IMR-90 (cell line): Measurements from ENCODE around the gene SAMD10. TPM values are rescaled to one million over a fixed set of nuclear protein-coding genes. Genes with fewer than 3 reads are reported as not detected.

ENCODE experiments used
- ATAC-seq: fragments of 200-7000 bp; cut with Tn5 transposase; 2 replicates; pipeline ENCODE4 v1.9.1; 2020; ENCODE audit warnings: low read depth, mild to moderate bottlenecking, moderate library complexity
- BruUV-seq: library from RNA; stranded (reverse); fragments of 400-500 nt; replicated peaks from 2 replicates; lab custom pipeline; 2021; lab: Mats Ljungman, UMichigan
- CTCF ChIA-PET: fragments of 300-600 bp; formaldehyde crosslinking; extraction: SDS; loops from one replicate; lab custom pipeline; 2021; ENCODE audit warnings: antibody characterized with exemption; lab: Yijun Ruan, JAX
- POLR2A ChIA-PET: fragments of 300-600 bp; sonication (Branson Sonifier 250); formaldehyde crosslinking; loops from one replicate; lab custom pipeline; 2022; ENCODE audit warnings: antibody characterized with exemption; ENCODE audit not compliant: unreplicated experiment; lab: Charles Lee
- DNase-seq: peaks from one replicate; pipeline ENCODE4 v3.0.0; 2013
- H2AFZ ChIP-seq: replicated peaks from 2 replicates; pipeline ENCODE3; 2013; ENCODE audit warnings: low read length, mild to moderate bottlenecking; ENCODE audit not compliant: poor library complexity
- H2AK5ac ChIP-seq: 2 replicates; pipeline ENCODE4 v1.6.1; 2013; ENCODE audit warnings: low read depth, low read length, inconsistent platforms
- H2AK9ac ChIP-seq: replicated peaks from 2 replicates; pipeline ENCODE3; 2013; ENCODE audit warnings: mild to moderate bottlenecking, low read depth, low read length, moderate library complexity; ENCODE audit not compliant: poor library complexity
- H2BK120ac ChIP-seq: 2 replicates; pipeline ENCODE4 v1.6.1; 2013; ENCODE audit warnings: low read depth, low read length, inconsistent platforms
- H2BK15ac ChIP-seq: 3 replicates; pipeline ENCODE4 v1.6.1; 2013; ENCODE audit warnings: low read depth, low read length, inconsistent platforms
- H2BK20ac ChIP-seq: 2 replicates; pipeline ENCODE4 v1.6.1; 2013; ENCODE audit warnings: low read depth, mild to moderate bottlenecking, inconsistent platforms, low read length, moderate library complexity
- H2BK5ac ChIP-seq: 2 replicates; pipeline ENCODE4 v1.6.1; 2013; ENCODE audit warnings: mild to moderate bottlenecking, low read depth, low read length, inconsistent platforms; ENCODE audit not compliant: poor library complexity, severe bottlenecking
- H3K14ac ChIP-seq: replicated peaks from 2 replicates; pipeline ENCODE4 v1.6.1; 2013; ENCODE audit warnings: low read depth, low read length, inconsistent platforms
- H3K18ac ChIP-seq: 2 replicates; pipeline ENCODE4 v1.6.1; 2013; ENCODE audit warnings: low read depth, low read length, control low read depth
- H3K23ac ChIP-seq: 2 replicates; pipeline ENCODE4 v1.6.1; 2013; ENCODE audit warnings: low read depth, low read length, inconsistent platforms
- H3K27ac ChIP-seq: 2 replicates; pipeline ENCODE4 v1.5.1; 2013; ENCODE audit warnings: mild to moderate bottlenecking, control low read depth, low read length; ENCODE audit not compliant: insufficient read depth
- H3K27me3 ChIP-seq: 2 replicates; pipeline ENCODE4 v1.6.1; 2013; ENCODE audit warnings: low read length; ENCODE audit not compliant: control insufficient read depth, insufficient read depth
- H3K36me3 ChIP-seq: 2 replicates; pipeline ENCODE4 v1.6.1; 2013; ENCODE audit warnings: low read length, mixed read lengths; ENCODE audit not compliant: control insufficient read depth, insufficient read depth
- H3K4ac ChIP-seq: 2 replicates; pipeline ENCODE4 v1.6.1; 2013; ENCODE audit warnings: low read depth, low read length, inconsistent platforms
- H3K4me1 ChIP-seq: 2 replicates; pipeline ENCODE4 v1.6.1; 2013; ENCODE audit warnings: low read length, mixed read lengths; ENCODE audit not compliant: control insufficient read depth, insufficient read depth
- H3K4me2 ChIP-seq: 2 replicates; pipeline ENCODE4 v1.6.1; 2013; ENCODE audit warnings: low read depth, mild to moderate bottlenecking, control low read depth, low read length, moderate library complexity
- H3K4me3 ChIP-seq: 2 replicates; pipeline ENCODE4 v1.5.1; 2013; ENCODE audit warnings: low read depth, mild to moderate bottlenecking, control low read depth, low read length, moderate library complexity; ENCODE audit not compliant: insufficient read depth
- H3K56ac ChIP-seq: 2 replicates; pipeline ENCODE4 v1.6.1; 2013; ENCODE audit warnings: low read length, inconsistent platforms; ENCODE audit not compliant: insufficient read depth; ENCODE audit errors: extremely low read depth
- H3K79me1 ChIP-seq, 2 experiments: 2 replicates each; pipeline ENCODE4 v1.6.1; 2013; ENCODE audit warnings: low read length in 2 of 2, inconsistent platforms in 1 of 2, low read depth in 1 of 2
- H3K9ac ChIP-seq: 2 replicates; pipeline ENCODE4 v1.6.1; 2013; ENCODE audit warnings: low read depth, low read length, control low read depth
- H3K9me1 ChIP-seq: 2 replicates; pipeline ENCODE4 v1.6.1; 2013; ENCODE audit warnings: low read length, inconsistent platforms; ENCODE audit not compliant: insufficient read depth
- H3K9me3 ChIP-seq: 2 replicates; pipeline ENCODE4 v1.6.1; 2013; ENCODE audit warnings: low read length; ENCODE audit not compliant: control insufficient read depth, insufficient read depth
- H4K20me1 ChIP-seq: 2 replicates; pipeline ENCODE4 v1.6.1; 2013; ENCODE audit warnings: low read length, inconsistent platforms; ENCODE audit not compliant: insufficient read depth
- H4K5ac ChIP-seq: 2 replicates; pipeline ENCODE4 v1.6.1; 2013; ENCODE audit warnings: mild to moderate bottlenecking, low read depth, low read length, control low read depth
- H4K8ac ChIP-seq, 2 experiments: 2 replicates each; pipeline ENCODE4 v1.6.1; 2013; ENCODE audit warnings: low read depth in 2 of 2, low read length in 2 of 2, control low read depth in 1 of 2, inconsistent platforms in 1 of 2
- H4K91ac ChIP-seq: 2 replicates; pipeline ENCODE4 v1.6.1; 2013; ENCODE audit warnings: low read depth, low read length, inconsistent platforms; ENCODE audit not compliant: insufficient read depth
- BHLHE40 ChIP-seq: fragments of 150-350 bp; IDR thresholded peaks from 2 replicates; pipeline ENCODE4 v1.6.1; 2016; ENCODE audit warnings: mild to moderate bottlenecking, low read depth, low read length
- CEBPB ChIP-seq: IDR thresholded peaks from 2 replicates; pipeline ENCODE4 v1.6.1; 2012; ENCODE audit warnings: low read depth, low read length, improper control_type of control experiment
- CHD1 ChIP-seq: IDR thresholded peaks from 2 replicates; pipeline ENCODE4 v1.6.1; 2012; ENCODE audit warnings: low read depth, low read length, improper control_type of control experiment
- FOS ChIP-seq: fragments of 150-350 bp; IDR thresholded peaks from 2 replicates; pipeline ENCODE4 v1.6.1; 2016; ENCODE audit warnings: low read depth, low read length
- MAFK ChIP-seq: IDR thresholded peaks from 2 replicates; pipeline ENCODE4 v1.6.1; 2012; ENCODE audit warnings: low read depth, low read length, improper control_type of control experiment
- MAZ ChIP-seq: IDR thresholded peaks from 2 replicates; pipeline ENCODE4 v1.6.1; 2012; ENCODE audit warnings: low read depth, mild to moderate bottlenecking, low read length, improper control_type of control experiment, moderate library complexity, borderline replicate concordance
- MXI1 ChIP-seq: IDR thresholded peaks from 2 replicates; pipeline ENCODE4 v1.6.1; 2012; ENCODE audit warnings: low read depth, mild to moderate bottlenecking, low read length, moderate library complexity, borderline replicate concordance
- NFE2L2 ChIP-seq: fragments of 150-350 bp; IDR thresholded peaks from 2 replicates; pipeline ENCODE4 v1.6.1; 2016; ENCODE audit warnings: low read depth, mild to moderate bottlenecking, low read length
- POLR2A ChIP-seq: IDR thresholded peaks from 2 replicates; pipeline ENCODE4 v1.6.1; 2012; ENCODE audit warnings: mild to moderate bottlenecking, low read depth, low read length
- RAD21 ChIP-seq: IDR thresholded peaks from 2 replicates; pipeline ENCODE4 v1.6.1; 2012; ENCODE audit warnings: low read length, improper control_type of control experiment
- RCOR1 ChIP-seq: IDR thresholded peaks from 2 replicates; pipeline ENCODE4 v1.6.1; 2012; ENCODE audit warnings: mild to moderate bottlenecking, low read length, improper control_type of control experiment; ENCODE audit not compliant: insufficient replicate concordance
- RFX5 ChIP-seq: IDR thresholded peaks from 2 replicates; pipeline ENCODE4 v1.8.0; 2012; ENCODE audit warnings: low read depth, mild to moderate bottlenecking, low read length, moderate library complexity
- SMC3 ChIP-seq: fragments of 150-350 bp; IDR thresholded peaks from 2 replicates; pipeline ENCODE4 v1.6.1; 2016; ENCODE audit warnings: low read depth, mild to moderate bottlenecking, antibody characterized with exemption, low read length, moderate library complexity
- WGBS, 2 experiments: methylation state at CpG; one replicate each; pipeline versions ENCODE4 v1.1.5 to v1.1.7; 2013; ENCODE audit warnings: missing lambda C conversion rate in 2 of 2; ENCODE audit not compliant: insufficient read length in 1 of 2; ENCODE audit errors: extremely low coverage in 2 of 2; 5-methylcytosine and 5-hydroxymethylcytosine counted together
- dilution Hi-C: fragments of 300-500 bp; cut with HindIII; formaldehyde crosslinking; loops from one replicate; pipeline ENCODE4 v1.14.3; 2018; ENCODE audit warnings: low sequenced_read_pairs; ENCODE audit not compliant: unreplicated experiment
- in situ Hi-C: fragments of 300-500 bp; cut with MboI; formaldehyde crosslinking; loops from 3 replicates; pipeline ENCODE4 v1.14.3; 2019; ENCODE audit warnings: low sequenced_read_pairs, inconsistent platforms, mixed read lengths
- intact Hi-C: fragments of 100-400 bp; cut with micrococcal nuclease; formaldehyde crosslinking; loops from 2 replicates; pipeline ENCODE4 v1.10.0; 2022
- polyA plus RNA-seq, 3 experiments: library from polyadenylated mRNA; depleted of rRNA; stranded (reverse); fragments of >200 nt; gene quantifications; 2 replicates each; pipeline ENCODE4 v1.2.3, GENCODE V29; 2012; ENCODE audit warnings: low replicate concordance in 1 of 3
- total RNA-seq: library from RNA; depleted of rRNA; stranded (reverse); fragments of >200 nt; gene quantifications from 2 replicates; pipeline ENCODE4 v1.2.3, GENCODE V29; 2012
- TF ChIP-seq, protein P1 (sequence below): conservative IDR thresholded peaks from 2 replicates; pipeline ENCODE4 v1.5.1; 2012; ENCODE audit warnings: mild to moderate bottlenecking, low read depth, low read length, improper control_type of control experiment
- TF ChIP-seq, protein P2 (sequence below): fragments of 150-350 bp; IDR thresholded peaks from 2 replicates; pipeline ENCODE4 v1.6.1; 2017; ENCODE audit warnings: mild to moderate bottlenecking, antibody characterized with exemption, low read length, low read depth

SAMD10 gene
- total and polyA plus RNA-seq, 2 of the 4 experiments (the other 2 are of a cell fraction) = 0.54 to 4.1 TPM

DNA sequence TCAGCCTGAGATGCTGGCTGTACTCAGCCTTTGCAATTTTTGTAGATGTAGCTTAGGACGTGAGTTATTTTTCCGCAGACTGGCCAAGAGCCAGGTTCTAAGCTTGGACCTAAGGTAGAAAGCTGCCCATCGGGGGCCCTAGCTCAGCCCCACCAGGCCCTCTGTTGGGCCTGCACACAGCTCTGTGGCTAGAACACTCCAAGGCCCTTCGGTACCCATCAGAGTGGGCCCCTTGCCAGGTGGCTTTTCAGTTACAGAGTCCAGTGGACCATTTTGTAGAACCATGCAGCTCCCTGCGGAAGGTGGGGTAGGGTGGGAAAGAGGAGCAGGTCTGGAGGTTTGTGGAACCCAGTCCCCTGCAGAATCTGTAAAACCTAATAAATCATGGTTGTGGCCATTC, 45.8 kb downstream of the SAMD10 start:
- no peak overlapping the region for H3K27ac ChIP-seq
- no peak overlapping the region for H2AK5ac ChIP-seq
- WGBS, 2 experiments = 83% methylated on average over 3 of the region's 5 CpGs; no CpG with 5 or more reads in 1 of the 2 experiments
- in situ Hi-C loops (no loop called here), dilution Hi-C loops (no loop called here), intact Hi-C loops (no loop called here)
- peaks cover 34 to 45% of the 10 kb centered on the region in 2 experiments for H3K79me1 ChIP-seq
- no peak overlapping the region for H4K91ac ChIP-seq
- H2BK20ac ChIP-seq = no peak overlapping the region
- no peak overlapping the region for H3K56ac ChIP-seq
- H2BK5ac ChIP-seq = no peak overlapping the region
- H3K14ac ChIP-seq = no peak overlapping the region
- H3K4ac ChIP-seq = no peak overlapping the region
- no peak overlapping the region for H4K5ac ChIP-seq
- TSS peak; percentile 52 for BruUV-seq
- POLR2A ChIA-PET = no interaction called here
- H3K9me3 ChIP-seq = no peaks in the 10 kb centered on the region
- H3K36me3 ChIP-seq = peaks cover 63% of the 10 kb centered on the region
- no peak overlapping the region for H2AK9ac ChIP-seq
- H3K4me3 ChIP-seq = no peak overlapping the region
- CTCF ChIA-PET = no interaction called here
- no peak overlapping the region for H2BK120ac ChIP-seq
- no peak overlapping the region for H2BK15ac ChIP-seq
- no peak overlapping the region for H3K4me2 ChIP-seq
- no peaks in the 10 kb centered on the region for H3K4me1 ChIP-seq
- TF ChIP-seq, protein P1, sequence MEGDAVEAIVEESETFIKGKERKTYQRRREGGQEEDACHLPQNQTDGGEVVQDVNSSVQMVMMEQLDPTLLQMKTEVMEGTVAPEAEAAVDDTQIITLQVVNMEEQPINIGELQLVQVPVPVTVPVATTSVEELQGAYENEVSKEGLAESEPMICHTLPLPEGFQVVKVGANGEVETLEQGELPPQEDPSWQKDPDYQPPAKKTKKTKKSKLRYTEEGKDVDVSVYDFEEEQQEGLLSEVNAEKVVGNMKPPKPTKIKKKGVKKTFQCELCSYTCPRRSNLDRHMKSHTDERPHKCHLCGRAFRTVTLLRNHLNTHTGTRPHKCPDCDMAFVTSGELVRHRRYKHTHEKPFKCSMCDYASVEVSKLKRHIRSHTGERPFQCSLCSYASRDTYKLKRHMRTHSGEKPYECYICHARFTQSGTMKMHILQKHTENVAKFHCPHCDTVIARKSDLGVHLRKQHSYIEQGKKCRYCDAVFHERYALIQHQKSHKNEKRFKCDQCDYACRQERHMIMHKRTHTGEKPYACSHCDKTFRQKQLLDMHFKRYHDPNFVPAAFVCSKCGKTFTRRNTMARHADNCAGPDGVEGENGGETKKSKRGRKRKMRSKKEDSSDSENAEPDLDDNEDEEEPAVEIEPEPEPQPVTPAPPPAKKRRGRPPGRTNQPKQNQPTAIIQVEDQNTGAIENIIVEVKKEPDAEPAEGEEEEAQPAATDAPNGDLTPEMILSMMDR = no peak
- TF ChIP-seq CEBPB (no peak), CHD1 (no peak), FOS (no peak), BHLHE40 (no peak), RAD21 (no peak), NFE2L2 (no peak), RFX5 (no peak), MAZ (no peak), MXI1 (no peak), MAFK (no peak), POLR2A (no peak), SMC3 (no peak), RCOR1 (no peak)
- TF ChIP-seq, protein P2, sequence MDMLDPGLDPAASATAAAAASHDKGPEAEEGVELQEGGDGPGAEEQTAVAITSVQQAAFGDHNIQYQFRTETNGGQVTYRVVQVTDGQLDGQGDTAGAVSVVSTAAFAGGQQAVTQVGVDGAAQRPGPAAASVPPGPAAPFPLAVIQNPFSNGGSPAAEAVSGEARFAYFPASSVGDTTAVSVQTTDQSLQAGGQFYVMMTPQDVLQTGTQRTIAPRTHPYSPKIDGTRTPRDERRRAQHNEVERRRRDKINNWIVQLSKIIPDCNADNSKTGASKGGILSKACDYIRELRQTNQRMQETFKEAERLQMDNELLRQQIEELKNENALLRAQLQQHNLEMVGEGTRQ = no peak
- no peak overlapping the region for H3K23ac ChIP-seq
- H4K20me1 ChIP-seq = peaks cover 51% of the 10 kb centered on the region
- ATAC-seq (no peak), DNase-seq (no peak)
- no peak overlapping the region for H2AFZ ChIP-seq
- H3K9ac ChIP-seq = no peak overlapping the region
- peaks cover 12% of the 10 kb centered on the region; the same call in 1 of the 2 replicates for H3K9me1 ChIP-seq
- H3K18ac ChIP-seq = no peak overlapping the region
- H4K8ac ChIP-seq = no peak overlapping the region
- H3K27me3 ChIP-seq = no peaks in the 10 kb centered on the region
